Erythroblast (primary cell): ENCODE data around the gene PRB3.

ENCODE experiments used
- DNase-seq, 2 experiments: peaks; one replicate each; lab custom pipeline; 2025; lab: John Stamatoyannopoulos, UW
- GATA1 ChIP-seq: IDR thresholded peaks from 2 replicates; pipeline ENCODE4 v1.6.1; 2011; ENCODE audit warnings: low read depth, mild to moderate bottlenecking, control low read depth, low read length, moderate library complexity
- POLR2A ChIP-seq: IDR thresholded peaks from 2 replicates; pipeline ENCODE4 v1.6.1; 2011; ENCODE audit warnings: mild to moderate bottlenecking, low read length

Gene PRB3

DNA sequence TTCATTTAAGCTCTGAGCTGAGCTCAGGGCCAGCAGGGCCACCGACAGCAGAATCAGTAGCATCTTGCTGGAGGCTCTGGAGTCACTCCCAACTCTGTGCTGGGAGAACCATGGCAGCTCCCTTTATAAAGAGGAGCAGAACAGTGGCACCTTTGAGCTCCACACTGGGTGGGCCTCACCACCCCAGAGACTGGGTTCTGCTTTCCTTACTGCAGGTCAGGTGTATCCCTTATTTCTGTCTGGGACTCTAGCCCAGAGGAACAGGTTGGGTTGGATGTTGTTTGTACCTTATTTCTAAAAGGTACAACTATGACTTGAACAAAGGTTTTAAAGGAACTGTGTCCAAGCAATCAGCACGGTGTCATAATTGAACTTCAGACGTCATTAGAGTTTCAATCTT is at the start of gene PRB3:
TSS of gene PRB3 (minus strand) at position 101 of the 400 bp plus-strand sequence. CDS start at position 63, 38 bp downstream.
- no peak for TF ChIP-seq POLR2A
- TF ChIP-seq GATA1, result no peak
- DNase-seq, result no peak

DNA sequence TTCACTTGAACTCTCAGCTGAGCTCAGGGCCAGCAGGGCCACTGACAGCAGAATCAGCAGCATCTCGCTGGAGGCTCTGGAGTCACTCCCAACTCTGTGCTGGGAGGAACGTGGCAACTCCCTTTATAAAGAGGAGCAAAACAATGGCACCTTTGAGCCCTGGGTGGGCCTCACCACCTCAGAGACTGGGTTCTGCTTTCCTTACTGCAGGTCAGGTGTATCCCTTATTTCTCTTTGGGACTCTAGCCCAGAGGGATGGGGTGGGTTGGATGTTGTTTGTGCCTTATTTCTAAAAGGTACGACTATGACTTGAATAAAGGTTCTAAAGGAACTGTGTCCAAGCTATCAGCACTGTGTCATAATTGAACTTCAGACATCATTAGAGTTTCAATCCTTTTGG is 40.8 kb upstream of the PRB3 start, which contains the start of gene PRB4:
TSS of gene PRB4 (minus strand) at position 101 of the 400 bp plus-strand sequence. CDS start at position 63, 38 bp downstream.
- DNase-seq, result no peak
- no peak for TF ChIP-seq GATA1
- TF ChIP-seq POLR2A, result no peak

DNA sequence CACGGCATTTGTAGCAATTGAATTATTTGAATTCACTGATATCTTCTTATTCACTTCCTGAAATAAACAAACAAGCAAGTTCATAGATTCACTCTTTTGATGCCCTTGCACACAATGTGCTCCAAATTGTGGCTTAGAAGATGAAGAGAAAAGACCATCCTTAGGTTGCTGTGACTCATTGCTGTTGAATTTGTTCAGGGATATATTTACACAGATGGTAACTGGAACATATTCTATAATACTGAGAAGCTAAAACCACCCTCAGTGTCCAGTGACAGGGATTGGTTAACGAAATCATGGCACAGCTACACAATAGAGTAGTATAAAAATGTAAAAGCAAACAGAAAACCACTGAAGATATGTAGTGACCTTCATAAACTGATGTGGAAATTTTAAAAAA is 37.6 kb upstream of the PRB3 start:
- DNase-seq, result no peak
- TF ChIP-seq GATA1 (no peak), POLR2A (no peak)

DNA sequence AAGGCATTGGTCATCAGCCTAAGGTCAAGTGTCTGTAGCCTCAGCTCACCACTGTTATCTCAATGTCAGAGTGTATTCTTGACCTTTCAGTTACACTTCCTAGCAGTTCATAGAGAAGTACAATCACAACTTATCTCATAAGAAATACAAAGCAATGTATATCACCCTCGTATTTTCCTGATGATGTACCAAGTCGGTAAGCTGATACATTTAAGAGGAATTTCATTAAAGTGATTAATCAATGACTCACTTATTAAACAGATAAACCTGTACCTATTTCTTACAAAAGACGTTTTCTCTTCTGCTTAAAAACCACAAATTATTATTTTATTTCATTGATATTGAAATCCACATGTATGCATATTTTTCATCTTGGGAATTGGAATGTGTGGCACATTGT is 3.9 kb upstream of the PRB3 start:
- TF ChIP-seq GATA1 (no peak), POLR2A (no peak)
- no peak for DNase-seq

DNA sequence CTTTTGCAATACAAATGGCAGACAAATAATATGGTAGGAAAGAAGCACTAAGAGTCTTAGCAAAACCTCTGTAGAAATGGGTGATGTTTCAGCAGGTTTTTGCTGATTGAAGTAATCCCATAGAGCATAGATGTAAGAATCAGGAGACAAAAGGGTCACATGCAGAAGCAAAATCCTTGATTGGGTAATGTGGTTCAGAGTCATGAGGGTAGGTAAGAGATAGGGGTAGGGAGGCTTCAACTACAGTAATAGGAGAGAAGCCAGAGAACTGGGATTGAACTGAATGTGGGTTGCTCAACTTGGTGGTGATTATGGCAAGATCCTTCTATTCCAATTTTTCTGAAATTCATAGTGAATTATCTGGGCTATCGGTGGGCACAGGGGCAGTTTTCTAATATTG is 5.0 kb downstream of the PRB3 start:
- TF ChIP-seq POLR2A (no peak), GATA1 (no peak)
- DNase-seq, result no peak

DNA sequence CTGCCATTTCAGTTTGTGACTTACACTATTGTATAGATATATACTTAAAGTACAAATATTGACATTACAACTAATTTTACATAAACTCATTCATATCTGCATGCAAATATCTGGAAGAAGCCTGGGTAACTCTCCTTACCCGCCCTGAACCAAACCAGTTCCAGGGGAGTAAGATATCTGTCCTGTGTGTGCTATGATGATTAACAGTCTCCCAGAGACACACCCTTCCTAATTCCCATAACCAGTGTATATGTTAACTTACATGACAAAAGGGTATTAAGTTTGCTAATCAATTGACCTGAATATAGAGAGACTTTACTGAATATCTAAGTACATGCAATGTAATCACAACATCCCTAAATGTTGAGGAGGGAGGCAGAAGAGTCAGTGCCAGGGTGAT is 23.0 kb downstream of the PRB3 start:
- no peak for TF ChIP-seq POLR2A
- no peak for TF ChIP-seq GATA1
- no peak for DNase-seq

DNA sequence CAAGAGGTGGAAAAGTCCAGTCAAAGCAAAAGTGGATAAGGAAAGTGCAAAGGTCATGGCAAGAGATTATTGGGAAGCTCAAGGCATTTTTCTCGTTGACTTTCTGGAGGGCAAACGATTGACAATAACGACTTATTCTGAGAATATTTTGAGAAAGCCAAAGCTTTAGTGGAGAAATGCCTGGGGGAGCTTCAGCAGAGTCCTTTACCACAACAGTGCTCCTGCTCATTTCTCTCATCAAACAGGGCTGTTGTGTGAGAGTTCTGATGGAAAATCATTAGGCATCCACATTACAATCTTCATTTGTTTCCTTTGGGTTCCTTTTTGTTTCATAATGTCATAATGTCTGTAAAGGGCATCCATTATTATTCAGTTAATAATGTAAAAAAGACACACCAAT is 26.9 kb downstream of the PRB3 start:
- no peak for DNase-seq
- TF ChIP-seq POLR2A, result no peak
- no peak for TF ChIP-seq GATA1

DNA sequence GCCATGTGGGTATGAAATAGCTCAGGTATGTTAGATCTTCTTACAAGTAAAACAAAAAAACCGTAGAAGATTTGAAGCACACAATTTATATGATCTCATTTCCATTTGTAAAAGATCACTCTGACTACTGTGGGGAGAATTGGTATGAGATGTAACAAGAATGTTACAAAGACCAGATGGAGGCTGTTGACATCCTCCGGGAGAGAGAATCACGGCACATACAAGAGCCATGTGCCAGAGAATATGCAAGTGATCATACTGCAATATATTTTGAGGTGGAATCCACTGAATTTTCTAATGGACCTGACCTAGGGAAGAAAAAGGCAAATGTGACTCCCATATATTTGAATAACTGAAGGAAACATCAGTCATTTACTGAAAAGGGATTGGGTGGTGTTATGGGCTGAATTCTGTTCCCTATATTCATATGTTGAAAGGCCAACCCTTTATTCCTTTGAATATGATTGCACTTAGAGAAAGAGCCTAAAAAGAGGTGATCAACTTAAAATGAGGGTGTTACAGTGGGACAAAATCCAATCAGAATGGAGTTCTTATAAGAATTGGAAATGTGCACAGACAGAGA is 29.1 kb downstream of the PRB3 start:
- TF ChIP-seq GATA1, result no peak
- TF ChIP-seq POLR2A, result no peak

DNA sequence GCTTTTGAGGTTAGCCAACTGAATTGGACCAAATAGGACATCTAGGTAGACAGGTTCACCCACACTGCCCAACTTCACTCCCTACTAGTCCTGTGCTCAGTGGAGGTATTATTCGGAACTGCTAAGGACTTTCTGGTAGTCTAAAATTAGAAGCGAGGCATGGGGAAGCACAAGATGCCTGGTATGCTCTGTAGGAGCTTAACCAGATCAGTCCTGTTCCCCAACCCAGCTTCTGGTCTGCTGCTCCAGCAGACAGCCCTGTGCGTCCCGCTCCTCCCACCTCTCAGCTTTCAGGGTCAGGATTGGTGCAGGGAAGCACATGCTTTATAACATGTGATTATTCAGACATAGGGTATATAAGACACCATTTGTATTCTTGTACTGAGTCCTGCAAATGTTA is 31.2 kb downstream of the PRB3 start:
- TF ChIP-seq POLR2A, result no peak
- TF ChIP-seq GATA1, result no peak
- no peak for DNase-seq

More for the DNA sequence above, 29.1 kb downstream of the PRB3 start:
- DNase-seq, result no peak

DNA sequence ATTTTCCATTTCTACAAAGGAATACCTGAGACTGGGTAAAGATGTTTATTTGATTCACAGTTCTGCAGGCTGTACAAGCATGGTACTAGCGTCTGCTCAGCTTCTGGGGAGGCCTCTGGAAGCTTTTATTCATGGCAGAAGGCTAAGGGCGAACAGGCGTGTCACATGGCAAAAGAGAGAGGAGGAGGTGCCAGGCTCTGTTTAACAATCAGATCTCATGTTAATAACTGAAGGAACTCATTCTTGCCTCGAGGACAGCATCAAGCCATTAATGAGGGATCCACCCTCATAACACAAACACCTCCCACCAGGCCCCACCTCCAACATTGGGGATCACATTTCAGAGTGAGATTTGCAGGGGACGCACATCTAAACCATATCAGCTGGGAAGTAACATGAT is 36.0 kb downstream of the PRB3 start:
- TF ChIP-seq POLR2A, result no peak
- TF ChIP-seq GATA1, result no peak
- no peak for DNase-seq

DNA sequence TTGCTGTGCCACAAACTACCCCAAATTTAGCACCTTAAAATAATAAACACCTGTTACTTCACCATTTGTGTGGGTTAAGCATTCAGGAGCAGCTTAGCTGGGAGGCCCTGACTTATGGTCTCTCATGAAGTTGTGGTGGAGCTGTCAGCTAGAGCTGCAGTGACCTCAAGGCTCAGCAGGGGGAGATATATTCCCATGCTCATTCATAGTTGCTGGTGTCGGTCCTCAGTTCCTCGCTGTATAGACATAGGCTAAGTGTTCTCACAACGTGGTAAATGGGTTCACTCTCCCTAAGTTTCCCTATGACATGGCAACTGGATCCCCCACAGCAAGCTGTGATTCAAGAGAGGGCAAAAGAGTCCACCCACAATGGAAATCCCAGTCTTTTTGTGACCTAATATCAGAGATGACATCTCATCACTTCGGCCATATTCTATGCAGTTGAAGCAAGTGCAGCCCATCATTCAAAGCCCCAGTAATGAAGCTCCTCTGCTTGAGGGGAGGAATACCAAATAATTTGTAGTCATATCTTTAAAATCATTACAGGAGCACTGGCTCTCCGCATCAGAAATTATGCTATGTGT is 41.1 kb downstream of the PRB3 start:
- peak; percentile 26 to 47 for DNase-seq
- no peak for TF ChIP-seq GATA1
- no peak for TF ChIP-seq POLR2A

DNA sequence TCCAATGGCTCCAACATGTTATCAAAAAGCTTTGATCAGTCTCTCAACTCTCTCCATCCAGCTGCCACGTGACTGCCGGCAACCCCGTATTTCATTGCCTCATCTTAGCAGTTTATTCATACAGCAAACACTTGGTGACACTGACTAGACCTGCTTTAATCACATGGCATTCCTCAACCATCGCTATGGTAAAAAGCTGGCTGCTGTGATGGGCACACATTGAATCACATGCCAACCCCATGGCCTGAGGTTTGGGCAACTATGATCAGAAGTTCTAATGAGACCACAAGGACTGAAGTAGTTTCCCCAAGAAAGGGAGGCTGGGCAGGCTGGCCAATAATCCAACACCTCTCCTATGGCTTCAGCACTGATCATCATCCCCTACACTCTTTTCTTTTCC is 42.1 kb downstream of the PRB3 start:
- no peak for DNase-seq
- no peak for TF ChIP-seq GATA1
